Neural progenitor cell (in vitro differentiated cells): ENCODE results near the gene PRLR. TPM values are rescaled to one million over a fixed set of nuclear protein-coding genes. Genes with fewer than 3 reads are reported as not detected.

Source experiments
- DNase-seq: peaks from one replicate; pipeline ENCODE4 v3.0.0-alpha.2; 2016; ENCODE audit warnings: low spot score
- H2AFZ ChIP-seq: fragments of 200-600 bp; sonication (generic); replicated peaks from 2 replicates; pipeline ENCODE4 v1.6.1; 2016; ENCODE audit warnings: antibody characterized with exemption
- H3F3A ChIP-seq: fragments of 200-600 bp; sonication (generic); 2 replicates; pipeline ENCODE4 v1.6.1; 2016; ENCODE audit warnings: antibody characterized with exemption, low read depth
- H3K27ac ChIP-seq: fragments of 200-600 bp; sonication (generic); 2 replicates; pipeline ENCODE4 v1.5.1; 2016; ENCODE audit warnings: mild to moderate bottlenecking
- H3K27me3 ChIP-seq: fragments of 200-600 bp; sonication (generic); 2 replicates; pipeline ENCODE4 v1.6.1; 2016; ENCODE audit warnings: mild to moderate bottlenecking, moderate library complexity
- H3K36me3 ChIP-seq: fragments of 200-600 bp; sonication (generic); 2 replicates; pipeline ENCODE4 v1.5.1; 2016
- H3K4me1 ChIP-seq: fragments of 200-600 bp; sonication (generic); 2 replicates; pipeline ENCODE4 v1.6.1; 2016; ENCODE audit warnings: mixed run types
- H3K4me2 ChIP-seq: fragments of 200-600 bp; sonication (generic); 2 replicates; pipeline ENCODE4 v1.6.1; 2016
- H3K4me3 ChIP-seq: fragments of 200-600 bp; sonication (generic); 2 replicates; pipeline ENCODE4 v1.5.1; 2016
- H3K79me2 ChIP-seq: fragments of 200-600 bp; sonication (generic); 2 replicates; pipeline ENCODE4 v1.6.1; 2016; ENCODE audit warnings: low read depth
- H3K9ac ChIP-seq: fragments of 200-600 bp; sonication (generic); 2 replicates; pipeline ENCODE4 v1.6.1; 2016
- H3K9me3 ChIP-seq: fragments of 200-600 bp; sonication (generic); 2 replicates; pipeline ENCODE4 v1.5.1; 2016; ENCODE audit warnings: low read depth
- H4K20me1 ChIP-seq: fragments of 200-600 bp; sonication (generic); 2 replicates; pipeline ENCODE4 v1.6.1; 2016; ENCODE audit warnings: low read depth
- H3K27ac Mint-ChIP-seq: 3 replicates; pipeline ENCODE4 v1.8.0; 2021; ENCODE audit warnings: mixed read lengths
- H3K27me3 Mint-ChIP-seq: 2 replicates; pipeline ENCODE4 v1.8.0; 2022; ENCODE audit warnings: low read depth, mild to moderate bottlenecking, inconsistent platforms, moderate library complexity, mixed read lengths; ENCODE audit not compliant: insufficient read depth
- H3K36me3 Mint-ChIP-seq: 3 replicates; pipeline ENCODE4 v1.8.0; 2021; ENCODE audit warnings: mixed read lengths
- H3K4me1 Mint-ChIP-seq: 3 replicates; pipeline ENCODE4 v1.8.0; 2021; ENCODE audit warnings: mixed read lengths
- H3K4me3 Mint-ChIP-seq: 3 replicates; pipeline ENCODE4 v1.8.0; 2021; ENCODE audit warnings: mild to moderate bottlenecking, moderate library complexity, mixed read lengths
- H3K9me3 Mint-ChIP-seq: 3 replicates; pipeline ENCODE4 v1.8.0; 2020; ENCODE audit warnings: mixed read lengths
- EZH2 ChIP-seq: fragments of 200-600 bp; sonication (generic); IDR thresholded peaks from 2 replicates; pipeline ENCODE4 v1.6.1; 2017; ENCODE audit warnings: antibody characterized with exemption, mild to moderate bottlenecking, moderate library complexity
- EZH2phosphoT487 ChIP-seq: fragments of 200-600 bp; sonication (generic); IDR thresholded peaks from 2 replicates; pipeline ENCODE4 v1.6.1; 2017; ENCODE audit warnings: antibody characterized with exemption
- total RNA-seq: library from RNA; depleted of rRNA; stranded (reverse); fragments of >200 nt; gene quantifications from 2 replicates; pipeline ENCODE4 v1.2.3, GENCODE V29; 2015; ENCODE audit warnings: low replicate concordance
- TF ChIP-seq, protein P1 (sequence below): fragments of 200-600 bp; sonication (generic); IDR thresholded peaks from 2 replicates; pipeline ENCODE4 v1.5.1; 2017; ENCODE audit warnings: antibody characterized with exemption, mild to moderate bottlenecking

The PRLR gene
- total RNA-seq, 1 donor from 2014 or later = 0.51 TPM

- no peak for DNase-seq
- Histone ChIP-seq H3K4me1 (no peaks in the 10 kb centered on the region), H3K27ac (no peak overlapping the region), H3K36me3 (no peaks in the 10 kb centered on the region), H3K4me3 (no peak overlapping the region), H3K9me3 (no peaks in the 10 kb centered on the region), H3K27me3 (no peaks in the 10 kb centered on the region), H4K20me1 (no peaks in the 10 kb centered on the region), H3K9ac (no peak overlapping the region), H2AFZ (no peak overlapping the region), H3K79me2 (no peaks in the 10 kb centered on the region), H3F3A (no peaks in the 10 kb centered on the region), H3K4me2 (no peak overlapping the region)
- Mint-ChIP-seq H3K9me3 (peaks cover 3% of the 10 kb centered on the region), H3K27ac (no peak overlapping the region), H3K4me3 (no peak overlapping the region), H3K36me3 (no peaks in the 10 kb centered on the region), H3K4me1 (peaks cover 2% of the 10 kb centered on the region), H3K27me3 (no peaks in the 10 kb centered on the region)
- TF ChIP-seq EZH2phosphoT487 = no peak
- TF ChIP-seq, protein P1, sequence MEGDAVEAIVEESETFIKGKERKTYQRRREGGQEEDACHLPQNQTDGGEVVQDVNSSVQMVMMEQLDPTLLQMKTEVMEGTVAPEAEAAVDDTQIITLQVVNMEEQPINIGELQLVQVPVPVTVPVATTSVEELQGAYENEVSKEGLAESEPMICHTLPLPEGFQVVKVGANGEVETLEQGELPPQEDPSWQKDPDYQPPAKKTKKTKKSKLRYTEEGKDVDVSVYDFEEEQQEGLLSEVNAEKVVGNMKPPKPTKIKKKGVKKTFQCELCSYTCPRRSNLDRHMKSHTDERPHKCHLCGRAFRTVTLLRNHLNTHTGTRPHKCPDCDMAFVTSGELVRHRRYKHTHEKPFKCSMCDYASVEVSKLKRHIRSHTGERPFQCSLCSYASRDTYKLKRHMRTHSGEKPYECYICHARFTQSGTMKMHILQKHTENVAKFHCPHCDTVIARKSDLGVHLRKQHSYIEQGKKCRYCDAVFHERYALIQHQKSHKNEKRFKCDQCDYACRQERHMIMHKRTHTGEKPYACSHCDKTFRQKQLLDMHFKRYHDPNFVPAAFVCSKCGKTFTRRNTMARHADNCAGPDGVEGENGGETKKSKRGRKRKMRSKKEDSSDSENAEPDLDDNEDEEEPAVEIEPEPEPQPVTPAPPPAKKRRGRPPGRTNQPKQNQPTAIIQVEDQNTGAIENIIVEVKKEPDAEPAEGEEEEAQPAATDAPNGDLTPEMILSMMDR = no peak
- no peak for TF ChIP-seq EZH2
These were observed 213.9 kb downstream of the PRLR start for GRCh38 chr5:35016174-35017051.

- Mint-ChIP-seq H3K27me3 (no peaks in the 10 kb centered on the region), H3K4me1 (peaks cover 2% of the 10 kb centered on the region), H3K9me3 (peaks cover 3% of the 10 kb centered on the region), H3K27ac (no peak overlapping the region), H3K4me3 (no peak overlapping the region), H3K36me3 (no peaks in the 10 kb centered on the region)
- no peak for DNase-seq
- Histone ChIP-seq H3K9ac (no peak overlapping the region), H3K4me2 (no peak overlapping the region), H3K36me3 (no peaks in the 10 kb centered on the region), H3K27me3 (no peaks in the 10 kb centered on the region), H3K79me2 (no peaks in the 10 kb centered on the region), H2AFZ (no peak overlapping the region), H3K4me1 (no peaks in the 10 kb centered on the region), H3K9me3 (no peaks in the 10 kb centered on the region), H4K20me1 (no peaks in the 10 kb centered on the region), H3K4me3 (no peak overlapping the region), H3K27ac (no peak overlapping the region), H3F3A (no peaks in the 10 kb centered on the region)
- TF ChIP-seq, protein P1 = no peak
- no peak for TF ChIP-seq EZH2
- no peak for TF ChIP-seq EZH2phosphoT487
These were observed 215.2 kb downstream of the PRLR start for GRCh38 chr5:35015063-35015462.

DNA sequence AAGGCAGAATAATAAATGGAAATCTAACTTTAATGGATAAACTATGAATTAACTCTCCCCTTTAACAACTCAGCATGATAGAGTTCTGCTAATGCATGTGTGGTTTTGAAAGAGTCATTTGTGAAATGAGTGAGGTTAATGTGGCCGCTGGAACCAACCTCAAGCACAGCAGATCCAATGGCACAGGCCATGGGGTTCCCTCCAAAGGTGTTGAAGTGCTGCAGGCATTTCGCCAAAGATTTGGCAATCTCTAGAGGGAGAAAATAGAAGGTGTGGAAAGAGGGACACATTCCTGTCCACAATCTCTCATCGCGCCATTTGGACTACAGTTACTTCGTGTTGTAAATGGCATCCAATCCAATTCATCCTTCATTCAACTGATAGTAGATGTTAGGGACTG, 217.5 kb downstream of the PRLR start:
- no peak overlapping the region for H3K27ac ChIP-seq
- no peaks in the 10 kb centered on the region for H3F3A ChIP-seq
- no peaks in the 10 kb centered on the region for H4K20me1 ChIP-seq
- no peaks in the 10 kb centered on the region for H3K27me3 ChIP-seq
- Mint-ChIP-seq H3K4me1 (peaks cover 5% of the 10 kb centered on the region), H3K27ac (no peak overlapping the region), H3K36me3 (no peaks in the 10 kb centered on the region), H3K27me3 (no peaks in the 10 kb centered on the region), H3K9me3 (peaks cover 3% of the 10 kb centered on the region), H3K4me3 (no peak overlapping the region)
- H3K36me3 ChIP-seq = no peaks in the 10 kb centered on the region
- no peaks in the 10 kb centered on the region for H3K4me1 ChIP-seq
- no peak for DNase-seq
- H3K9ac ChIP-seq = no peak overlapping the region
- no peak overlapping the region for H3K4me3 ChIP-seq
- no peak overlapping the region for H2AFZ ChIP-seq
- H3K4me2 ChIP-seq = no peak overlapping the region
- H3K79me2 ChIP-seq = no peaks in the 10 kb centered on the region
- H3K9me3 ChIP-seq = no peaks in the 10 kb centered on the region
- no peak for TF ChIP-seq EZH2phosphoT487
- no peak for TF ChIP-seq EZH2
- TF ChIP-seq, protein P1 = no peak
